HG02588 (cell line): ENCODE results near the gene CHM.
"Not testable (repeated sequence)": the region's sequence is repeated elsewhere in the genome, so short reads cannot be mapped to it uniquely, and the experiment has no call there.

Source experiments
- ATAC-seq: cut with Tn5 transposase; IDR thresholded peaks from one replicate; pipeline ENCODE4 v1.9.1; 2021; ENCODE audit warnings: mild to moderate bottlenecking, moderate library complexity; ENCODE audit not compliant: unreplicated experiment

The CHM gene

DNA sequence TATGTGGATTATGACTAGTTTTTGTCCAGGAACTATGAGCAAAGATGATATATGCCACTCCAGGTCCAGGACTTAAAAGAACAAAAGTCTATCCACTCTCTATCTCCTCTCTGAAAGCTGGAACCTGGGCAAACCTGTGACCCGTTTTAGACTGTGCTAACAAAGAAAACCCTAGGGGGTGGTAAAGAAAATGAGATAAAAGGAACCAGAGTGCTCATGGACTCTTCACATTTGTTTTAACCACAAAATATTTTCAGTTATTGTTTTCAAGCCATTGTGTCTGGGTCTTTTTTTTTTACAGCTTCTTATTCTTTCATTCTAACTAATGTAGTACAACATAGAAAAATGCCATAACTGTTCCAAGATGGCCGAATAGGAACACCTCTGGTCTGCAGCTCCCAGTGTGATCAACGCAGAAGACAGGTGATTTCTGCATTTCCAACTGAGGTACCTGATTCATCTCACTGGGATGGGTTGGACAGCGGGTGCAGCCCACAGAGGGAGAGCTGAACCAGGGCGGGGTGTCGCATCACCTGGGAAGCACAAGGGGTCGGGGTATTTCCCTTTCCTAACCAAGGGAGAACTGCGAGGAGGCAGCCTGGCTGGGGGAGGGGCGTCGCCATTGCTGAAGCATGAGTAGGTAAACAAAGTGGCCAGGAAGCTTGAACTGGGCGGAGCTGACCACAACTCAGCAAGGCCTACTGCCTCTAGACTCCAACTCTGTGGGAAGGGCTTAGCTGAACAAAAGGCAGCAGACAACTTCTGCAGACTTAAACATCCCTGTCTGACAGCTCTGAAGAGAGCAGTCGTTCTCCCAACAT is 45.1 kb downstream of the CHM start:
- no peak for ATAC-seq

DNA sequence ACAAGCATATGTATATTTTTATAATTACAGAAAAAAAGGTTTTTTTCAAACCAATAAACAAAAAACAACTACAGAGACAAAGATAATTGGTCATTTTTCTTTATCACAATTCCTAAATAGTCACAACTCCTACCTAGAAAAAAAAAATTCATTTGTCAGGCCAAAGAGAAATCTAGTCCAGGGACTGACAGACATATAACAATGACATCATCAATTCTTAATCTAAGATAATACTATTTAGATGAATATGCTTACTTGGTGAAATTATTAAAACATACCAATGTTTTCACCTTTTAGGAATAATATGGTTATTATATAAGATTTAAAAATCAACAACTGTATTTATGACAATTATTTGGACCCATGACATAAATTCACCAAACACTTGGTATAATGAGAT is 48.4 kb downstream of the CHM start:
- no peak for ATAC-seq

DNA sequence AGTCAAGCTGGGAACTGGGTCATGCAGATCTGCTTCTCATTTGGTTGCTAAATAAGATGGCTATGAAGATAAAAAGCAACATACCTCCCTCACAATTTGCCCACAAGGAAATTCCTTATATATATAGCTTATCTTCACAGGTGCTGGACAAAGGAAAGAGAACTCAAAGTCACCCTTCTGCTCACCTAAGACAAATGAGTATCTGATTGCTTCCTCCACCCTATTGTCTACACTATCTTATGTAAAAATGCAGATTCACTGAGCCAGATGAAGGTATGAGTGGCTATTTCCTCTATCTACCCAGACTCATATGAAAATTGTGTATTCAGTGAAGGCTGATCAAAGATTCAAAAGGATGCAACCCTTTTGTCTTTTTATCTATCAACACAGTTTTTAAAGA is 50.8 kb downstream of the CHM start:
- ATAC-seq, result no peak

DNA sequence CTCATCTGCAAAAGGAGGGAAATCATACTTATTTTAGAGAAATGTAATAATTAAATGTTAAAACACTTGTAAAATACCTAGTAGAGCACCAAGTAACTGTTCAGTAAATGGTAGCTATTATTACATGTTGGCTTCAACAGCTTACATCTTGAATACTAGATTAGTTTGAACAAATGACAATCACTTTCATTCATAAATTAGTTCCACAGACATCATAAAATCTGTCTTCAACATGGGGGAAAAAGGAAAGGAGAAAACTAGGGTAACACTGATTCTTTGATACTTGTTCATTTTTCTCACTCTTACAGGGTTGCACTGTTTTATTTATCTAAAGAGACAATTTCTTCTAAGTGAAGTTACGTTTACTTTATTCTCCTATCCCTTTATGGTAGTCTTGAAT is 51.7 kb downstream of the CHM start:
- ATAC-seq, result no peak

DNA sequence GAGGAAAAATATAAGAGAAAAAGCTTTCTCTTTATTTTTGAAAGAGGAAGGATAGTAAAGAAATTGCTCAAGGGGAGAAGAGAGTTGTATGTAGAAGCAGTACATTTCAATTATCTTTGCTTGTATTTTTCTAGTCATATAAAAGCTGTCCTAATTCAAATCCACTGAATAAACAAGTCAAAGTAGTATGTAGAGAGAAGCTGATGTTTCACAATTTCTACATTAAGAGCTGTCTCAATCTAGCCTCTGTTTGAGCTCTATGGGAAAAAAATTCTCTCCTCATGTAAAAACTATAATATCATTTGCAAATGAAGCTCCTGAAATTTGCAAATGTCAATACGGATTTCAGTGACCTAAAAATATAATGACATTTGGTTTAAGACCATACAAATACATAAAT is 52.6 kb downstream of the CHM start:
- no peak for ATAC-seq

DNA sequence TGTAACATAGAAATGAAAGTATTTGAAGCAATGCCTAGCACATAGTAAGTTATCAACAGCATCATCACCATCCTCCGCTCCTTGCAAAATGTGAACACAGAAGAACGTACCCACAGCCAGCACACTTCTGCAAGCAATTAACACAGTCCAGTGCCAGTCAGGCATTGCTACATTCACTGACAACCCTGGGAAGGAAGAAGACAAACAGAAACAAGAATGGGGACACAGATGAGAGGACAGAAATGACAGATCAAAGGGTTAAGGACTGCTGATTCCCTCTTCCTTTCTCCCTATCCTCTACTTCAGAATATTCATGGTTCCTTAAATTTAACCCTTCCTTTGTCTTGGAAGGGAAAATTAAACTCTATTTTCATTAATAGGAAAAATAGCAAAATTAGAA is 53.1 kb downstream of the CHM start:
- no peak for ATAC-seq

DNA sequence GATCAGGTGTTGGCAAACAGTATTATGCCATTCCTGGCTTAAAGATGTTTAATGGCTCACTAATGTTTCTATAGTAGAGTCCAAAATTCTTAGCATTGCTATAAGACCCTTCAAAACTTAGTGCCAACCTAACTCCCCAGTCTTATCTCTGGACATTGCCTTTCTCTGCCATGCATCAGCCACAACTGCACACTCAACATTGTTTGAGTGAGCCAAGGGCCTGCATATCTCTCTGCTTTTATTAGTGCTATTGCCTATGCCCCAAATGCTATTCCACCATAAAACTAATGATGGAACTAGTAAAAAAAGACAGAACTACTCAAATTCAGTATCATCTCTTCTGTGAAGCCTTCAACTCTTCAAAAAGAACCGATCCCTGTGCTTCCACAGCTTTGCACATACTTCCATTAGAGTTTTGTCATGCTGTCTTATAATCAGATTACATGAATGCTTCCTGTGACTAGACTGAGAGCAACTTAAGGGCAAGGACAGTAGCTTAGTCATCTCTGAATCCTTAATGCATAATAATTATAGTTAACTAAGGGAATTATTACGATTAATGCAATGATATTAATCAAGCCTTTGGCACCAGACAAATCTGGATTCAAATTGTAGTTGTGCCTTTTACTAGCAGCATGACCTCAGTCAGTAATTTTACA is 53.7 kb downstream of the CHM start:
- no peak for ATAC-seq

DNA sequence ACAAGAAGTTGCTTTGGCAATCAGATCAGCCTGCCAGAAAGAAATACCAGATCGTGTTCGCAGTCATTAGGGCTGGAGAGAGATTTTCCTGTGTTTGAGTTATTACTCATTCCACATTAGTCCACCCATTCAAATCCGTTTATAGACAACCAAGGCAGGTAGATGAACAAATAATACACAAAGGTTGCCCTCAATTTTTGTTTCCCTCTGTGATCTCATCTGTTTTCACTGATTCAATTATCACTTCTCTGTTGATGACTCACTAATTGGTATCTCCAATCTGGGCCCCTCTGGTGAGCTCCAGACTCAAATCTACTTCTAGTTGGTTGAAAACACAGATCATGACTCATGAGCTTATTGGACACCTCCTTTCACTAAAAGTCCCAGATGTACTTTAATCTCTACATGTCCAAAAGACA is 54.5 kb downstream of the CHM start:
- no peak for ATAC-seq

DNA sequence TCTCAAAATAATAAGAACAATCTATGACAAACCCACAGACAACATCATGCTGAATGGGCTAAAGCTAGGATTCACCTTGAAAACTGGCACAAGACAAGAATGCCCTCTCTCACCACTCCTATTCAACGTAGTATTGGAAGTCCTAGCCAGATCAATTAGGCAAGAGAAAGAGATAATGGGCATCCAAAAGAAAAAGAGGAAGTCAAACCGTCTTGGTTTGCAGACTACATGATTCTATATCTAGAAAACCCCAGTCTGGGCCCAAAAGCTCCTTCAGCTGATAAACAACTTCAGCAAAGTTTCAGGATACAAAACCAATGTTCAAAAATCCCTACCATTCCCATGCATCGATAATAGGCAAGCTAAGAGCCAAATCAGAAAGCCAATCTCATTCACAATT is 59.0 kb downstream of the CHM start:
- ATAC-seq, result no peak

DNA sequence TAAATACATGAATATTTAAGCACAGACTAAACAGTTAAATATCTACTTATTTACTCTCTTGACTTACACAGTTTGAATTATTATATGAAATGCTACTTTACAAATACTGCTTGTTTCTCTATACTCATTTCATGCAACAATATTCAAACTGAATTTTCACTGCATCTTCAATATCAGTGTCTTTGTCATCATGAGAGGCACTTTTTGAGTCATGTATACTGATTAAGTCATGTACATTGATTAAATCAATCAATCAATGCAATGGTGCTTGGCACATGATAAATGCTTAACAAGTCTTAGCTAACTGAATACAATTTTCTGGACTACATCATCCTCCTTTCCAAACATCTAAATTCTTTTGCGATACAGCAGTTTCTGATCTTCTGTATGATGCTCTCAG is 67.1 kb downstream of the CHM start:
- no peak for ATAC-seq

DNA sequence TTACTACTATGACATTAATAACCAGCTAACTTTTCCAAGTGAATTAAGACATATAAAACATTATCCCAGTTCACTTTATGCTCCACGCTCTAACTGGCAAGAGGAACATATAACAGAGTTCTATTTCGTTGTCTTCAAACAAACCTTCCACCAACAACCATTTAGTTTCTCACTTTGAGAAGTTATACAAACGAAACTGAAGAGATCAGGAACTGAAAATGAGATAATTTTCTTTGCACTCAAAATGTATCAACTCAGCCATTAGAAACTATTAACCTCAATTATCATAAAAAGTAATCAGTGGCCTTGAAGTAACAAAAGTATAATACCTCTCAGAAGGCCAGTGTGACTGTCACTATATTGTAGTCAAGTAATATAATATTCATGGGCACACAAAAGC is 70.1 kb downstream of the CHM start:
- peak; percentile 89 for ATAC-seq

DNA sequence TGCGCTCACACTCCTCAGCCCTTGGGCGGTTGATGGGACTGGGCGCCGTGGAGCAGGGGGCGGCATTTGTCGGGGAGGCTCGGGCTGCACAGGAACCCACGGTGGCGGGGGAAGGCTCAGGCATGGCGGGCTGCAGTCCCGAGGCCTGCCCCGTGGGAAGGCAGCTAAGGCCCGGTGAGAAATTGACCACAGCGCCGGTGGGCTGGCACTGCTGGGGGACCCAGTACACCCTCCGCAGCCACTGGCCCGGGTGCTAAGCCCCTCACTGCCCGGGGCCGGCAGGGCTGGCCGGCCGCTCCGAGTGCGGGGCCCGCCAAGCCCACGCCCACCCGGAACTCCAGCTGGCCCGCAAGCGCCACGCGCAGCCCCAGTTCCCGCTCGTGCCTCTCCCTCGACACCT is 75.0 kb downstream of the CHM start:
- ATAC-seq, result not testable (repeated sequence)

DNA sequence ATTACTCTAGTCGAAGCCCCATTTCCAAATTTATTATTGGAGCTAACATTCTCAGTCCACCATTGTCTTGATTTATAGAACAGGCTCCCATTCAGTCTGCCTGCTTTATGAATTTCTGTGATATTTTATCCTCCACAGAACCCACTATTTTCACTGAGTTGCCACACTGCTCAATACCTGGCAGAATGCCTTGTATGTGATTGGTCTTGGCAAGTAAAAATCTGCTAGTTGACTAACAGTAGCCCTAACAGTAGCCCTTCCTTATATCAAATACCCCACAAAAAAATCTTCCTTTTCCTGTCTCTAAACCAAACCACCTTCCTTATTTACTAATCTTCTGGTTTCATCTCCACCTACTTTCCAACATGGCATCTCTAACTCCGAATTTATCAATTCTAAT is 82.6 kb downstream of the CHM start:
- no peak for ATAC-seq

DNA sequence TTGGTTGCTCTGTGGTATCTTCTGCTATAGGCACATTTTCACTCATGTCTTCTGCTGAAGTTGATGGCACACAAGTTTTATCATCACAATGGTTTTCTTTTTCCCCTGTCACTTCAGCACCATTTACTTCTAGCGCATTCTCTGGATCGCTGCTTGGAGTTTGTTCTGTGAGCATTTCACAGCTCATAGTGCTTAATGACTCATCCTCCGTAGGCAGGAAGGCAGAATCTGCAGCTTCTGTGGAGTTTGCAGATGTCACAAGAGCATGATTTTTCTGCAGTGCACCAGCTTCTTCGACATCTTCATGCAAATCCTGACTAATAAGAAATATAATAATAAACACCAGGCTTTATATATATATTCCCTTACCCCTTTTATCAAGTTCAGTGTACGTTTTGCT is 83.6 kb downstream of the CHM start:
- ATAC-seq, result no peak

DNA sequence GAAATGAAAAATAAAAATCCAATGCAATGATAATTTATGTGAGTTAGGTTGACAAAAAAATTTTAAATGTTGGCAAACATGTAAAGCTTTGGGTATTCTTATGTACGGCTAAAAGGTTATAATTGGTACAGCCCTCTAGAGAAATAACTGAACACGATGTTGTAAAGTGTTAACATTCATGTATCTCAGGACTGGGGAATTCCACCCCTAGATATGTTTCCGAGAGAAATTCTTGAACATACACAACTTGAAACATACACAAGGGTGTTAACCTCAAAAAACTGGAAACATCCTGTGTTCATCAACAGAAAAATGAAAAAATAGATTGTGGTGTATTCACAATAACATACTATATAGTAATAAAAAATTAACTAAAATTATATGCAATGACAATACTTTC is 91.8 kb downstream of the CHM start:
- ATAC-seq, result no peak

DNA sequence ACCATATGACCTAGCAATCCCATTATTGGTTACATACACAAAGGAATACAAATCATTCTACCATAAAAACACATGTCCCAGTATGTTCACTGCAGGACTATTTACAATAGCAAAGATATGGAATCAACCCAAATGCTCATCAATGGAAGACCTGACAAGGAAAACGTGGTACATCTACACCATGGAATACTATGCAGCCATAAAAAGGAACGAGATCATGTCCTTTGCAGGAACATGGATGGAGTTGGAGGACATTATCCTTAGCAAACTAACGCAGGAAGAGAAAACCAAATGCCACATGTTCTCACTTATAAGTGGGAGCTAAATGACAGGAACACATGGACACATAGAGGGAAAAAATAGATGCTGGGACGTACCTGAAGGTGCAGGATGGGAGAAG is 102.6 kb downstream of the CHM start:
- ATAC-seq, result not testable (repeated sequence)

DNA sequence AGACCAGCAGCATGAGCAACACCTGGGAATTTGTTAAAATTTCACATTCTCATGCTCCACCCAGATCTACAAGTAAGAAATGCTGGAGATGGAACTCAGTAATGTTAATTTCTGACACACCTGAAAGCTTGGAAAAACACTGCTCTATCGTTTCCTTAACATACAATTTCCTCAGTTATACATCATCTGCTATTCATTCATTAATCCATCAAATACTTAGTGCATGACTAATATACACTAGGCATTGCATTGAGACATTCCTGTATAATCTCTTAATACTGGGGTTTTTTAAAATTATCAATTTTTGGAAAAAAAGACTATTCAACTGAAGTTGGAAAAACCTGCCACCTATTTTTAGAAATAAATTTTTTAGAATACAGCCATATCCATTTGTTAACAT is 106.1 kb downstream of the CHM start:
- ATAC-seq, result no peak

DNA sequence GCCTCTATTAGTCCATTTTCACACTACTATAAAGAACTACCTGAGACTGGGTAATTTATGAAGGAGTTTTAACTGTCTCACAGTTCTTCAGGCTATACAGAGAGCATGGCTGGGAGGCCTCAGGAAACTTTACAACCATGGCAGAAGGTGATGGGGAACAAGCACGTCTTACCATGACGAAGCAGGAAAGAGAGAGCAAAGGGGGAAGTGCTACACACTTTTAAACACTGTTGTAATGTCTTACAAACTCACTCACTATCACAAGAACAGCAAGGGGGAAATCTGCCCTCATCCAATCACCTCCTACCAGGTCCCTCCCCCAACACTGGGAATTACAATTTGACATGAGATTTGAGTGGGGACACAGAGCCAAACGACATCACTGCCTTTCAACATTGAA is 107.4 kb downstream of the CHM start:
- not testable (repeated sequence) for ATAC-seq

DNA sequence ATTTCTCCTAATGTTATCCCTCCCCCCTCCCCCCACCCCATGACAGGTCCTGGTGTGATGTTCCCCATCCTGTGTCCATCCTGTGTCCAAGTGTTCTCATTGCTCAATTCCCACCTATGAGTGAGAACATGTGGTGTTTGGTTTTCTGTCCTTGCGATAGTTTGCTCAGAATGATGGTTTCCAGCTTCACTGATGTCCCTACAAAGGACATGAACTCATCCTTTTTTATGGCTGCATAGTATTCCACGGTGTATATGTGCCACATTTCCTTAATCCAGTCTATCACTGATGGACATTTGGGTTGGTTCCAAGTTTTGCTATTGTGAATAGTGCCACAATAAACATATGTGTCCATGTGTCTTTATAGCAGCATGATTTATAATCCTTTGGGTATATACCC is 113.0 kb downstream of the CHM start:
- not testable (repeated sequence) for ATAC-seq

DNA sequence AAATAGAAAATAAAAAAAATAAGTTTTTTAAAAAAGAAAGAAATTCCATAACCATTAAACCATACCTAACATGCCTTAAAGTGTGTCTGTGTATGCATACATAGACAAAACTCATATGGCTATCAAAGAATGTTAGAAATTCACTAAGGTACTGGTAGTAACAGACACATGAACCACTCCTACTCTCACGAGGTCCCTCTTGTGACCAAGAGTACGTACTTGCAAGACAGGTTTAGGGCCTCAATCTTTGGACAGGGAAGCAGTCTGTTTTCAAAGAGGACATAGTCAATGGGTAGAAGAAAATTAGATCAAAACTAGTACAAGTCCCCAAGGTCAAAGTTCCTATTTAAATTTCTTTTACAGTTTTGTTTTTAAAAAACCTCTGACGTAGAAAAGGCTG is 117.3 kb downstream of the CHM start:
- ATAC-seq, result no peak

DNA sequence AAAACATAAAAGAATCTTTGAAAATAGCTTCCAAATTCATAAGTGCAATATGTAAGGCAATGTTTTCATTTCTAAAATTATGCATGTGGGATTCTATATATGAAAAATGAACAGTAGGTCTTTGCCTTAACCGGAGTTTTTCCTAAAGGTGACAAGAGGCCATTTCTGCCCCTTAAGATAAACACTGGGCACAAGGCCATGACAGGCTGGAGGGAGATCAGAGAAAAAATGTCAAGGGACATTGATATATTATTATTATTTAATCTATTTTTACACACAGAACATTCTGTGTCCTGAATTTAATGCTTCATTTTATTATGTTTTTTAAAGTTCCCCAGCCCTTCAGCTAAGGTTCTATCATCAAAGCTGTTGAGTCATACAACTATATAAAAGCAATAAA is 118.8 kb downstream of the CHM start:
- ATAC-seq, result no peak

DNA sequence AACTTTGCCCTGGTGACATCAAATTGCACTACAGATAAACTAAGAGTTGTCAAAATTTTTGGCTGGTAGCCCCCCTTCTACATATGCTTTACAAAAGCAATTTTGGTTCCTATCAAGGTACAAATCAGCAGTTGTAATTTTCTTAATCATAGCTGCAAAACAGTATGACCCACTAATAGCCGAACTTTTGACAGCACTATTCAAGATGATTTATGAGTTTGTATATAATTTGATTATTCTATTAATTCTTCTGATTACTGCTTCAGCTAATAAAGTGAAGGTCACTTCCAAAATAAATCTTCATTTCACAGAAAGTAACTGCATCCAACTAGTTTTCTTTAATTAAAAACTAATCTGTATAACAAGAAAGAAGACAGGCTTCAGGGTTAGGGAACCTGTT is 119.6 kb downstream of the CHM start:
- ATAC-seq, result no peak

DNA sequence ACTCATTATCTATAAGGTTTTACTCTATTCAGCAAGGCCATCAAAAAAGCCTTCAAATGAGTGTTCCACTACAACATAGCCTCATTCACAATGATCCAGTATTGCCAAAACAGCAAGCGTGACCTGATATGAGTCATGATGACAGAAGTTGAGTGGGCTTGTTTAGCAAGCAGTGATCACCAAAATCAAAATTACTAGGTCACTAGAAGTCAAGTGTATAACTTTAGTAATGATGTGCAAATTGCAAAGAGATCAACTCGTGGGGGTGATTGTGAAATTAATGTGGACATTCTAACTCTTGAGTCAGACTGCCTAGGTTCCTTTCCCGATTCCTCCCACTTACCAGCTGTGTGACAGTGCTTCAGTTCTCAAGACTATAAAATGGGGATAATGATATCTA is 124.5 kb downstream of the CHM start:
- no peak for ATAC-seq
